ENCODE data around the gene LMNA. TPM values are rescaled to one million over a fixed set of nuclear protein-coding genes. Genes with fewer than 3 reads are reported as not detected.

The LMNA gene
- total and polyA plus RNA-seq, 2 of the 4 experiments (the other 2 are of a cell fraction): 563 to 755 TPM

- WGBS, 2 experiments (ENCODE audit: extremely low coverage in 2 of 2, insufficient read length in 1 of 2): no CpG with 5 or more reads among the region's 4 CpGs
- no peak overlapping the region for H2BK20ac ChIP-seq (ENCODE audit: low read depth, low read length)
- H4K20me1 ChIP-seq (ENCODE audit: insufficient read depth, low read length): peaks cover 45% of the 10 kb centered on the region
- peak overlapping the region; percentile 19 for H2AK9ac ChIP-seq (replicated peaks; ENCODE audit: low read depth, low read length, poor library complexity)
- no peak overlapping the region for H2AK5ac ChIP-seq (ENCODE audit: low read depth, low read length)
- H3K4ac ChIP-seq (ENCODE audit: low read depth, low read length): no peak overlapping the region
- no peak overlapping the region for H3K18ac ChIP-seq (ENCODE audit: low read depth, low read length)
- dilution Hi-C loops (cut with HindIII; ENCODE audit: low sequenced_read_pairs, unreplicated experiment) (no loop called here), intact Hi-C loops (cut with micrococcal nuclease) (no loop called here), in situ Hi-C loops (cut with MboI; ENCODE audit: low sequenced_read_pairs) (no loop called here)
- DNase-seq (no peak), ATAC-seq (ENCODE audit: low read depth) (no peak)
- H2BK15ac ChIP-seq (ENCODE audit: low read depth, low read length): no peak overlapping the region
- peaks cover 37% of the 10 kb centered on the region for H3K36me3 ChIP-seq (ENCODE audit: control insufficient read depth, insufficient read depth, low read length)
- peaks cover 26% of the 10 kb centered on the region for H3K4me1 ChIP-seq (ENCODE audit: control insufficient read depth, insufficient read depth, low read length)
- no peak overlapping the region for H3K4me2 ChIP-seq (ENCODE audit: low read depth, low read length)
- H3K56ac ChIP-seq (ENCODE audit: extremely low read depth, insufficient read depth, low read length): no peak overlapping the region
- no TSS peak for BruUV-seq (replicated peaks)
- CTCF ChIA-PET: interaction anchor here (1.6 kb wide), 1 partner anchor 9 kb away, joined by 5 read pairs; no protein-coding TSS in a partner anchor
- no peak overlapping the region for H4K5ac ChIP-seq (ENCODE audit: low read depth, low read length)
- H3K9me1 ChIP-seq (ENCODE audit: insufficient read depth, low read length): peaks cover 17% of the 10 kb centered on the region
- no peak overlapping the region for H3K4me3 ChIP-seq (ENCODE audit: insufficient read depth, low read depth, low read length)
- H2BK5ac ChIP-seq (ENCODE audit: low read depth, low read length, poor library complexity, severe bottlenecking): no peak overlapping the region
- no peak overlapping the region for H2BK120ac ChIP-seq (ENCODE audit: low read depth, low read length)
- H2AFZ ChIP-seq (replicated peaks; ENCODE audit: low read length, poor library complexity): no peak overlapping the region
- no peak overlapping the region for H3K27ac ChIP-seq (ENCODE audit: insufficient read depth, low read length)
- H3K79me1 ChIP-seq (ENCODE audit: low read depth in 1 of 2, low read length in 2 of 2): peaks cover 32 to 71% of the 10 kb centered on the region in 2 experiments
- H3K9ac ChIP-seq (ENCODE audit: low read depth, low read length): no peak overlapping the region; the same call in 1 of the 2 replicates
- H4K91ac ChIP-seq (ENCODE audit: insufficient read depth, low read depth, low read length): no peak overlapping the region
- peak overlapping the region in 1 of 2 experiments; percentile 29; a peak in 2 of 4 replicates for H4K8ac ChIP-seq (ENCODE audit: low read depth in 2 of 2, low read length in 2 of 2)
- no peaks in the 10 kb centered on the region for H3K9me3 ChIP-seq (ENCODE audit: control insufficient read depth, insufficient read depth, low read length)
- no peaks in the 10 kb centered on the region for H3K27me3 ChIP-seq (ENCODE audit: control insufficient read depth, insufficient read depth, low read length)
- TF ChIP-seq RFX5 (IDR thresholded peaks at IDR 0.05; ENCODE audit: low read depth, low read length) (no peak), RAD21 (IDR thresholded peaks at IDR 0.05; ENCODE audit: low read length) (no peak), FOS (IDR thresholded peaks at IDR 0.05; ENCODE audit: low read depth, low read length) (no peak), POLR2A (IDR thresholded peaks at IDR 0.05; ENCODE audit: low read depth, low read length) (no peak), CHD1 (IDR thresholded peaks at IDR 0.05; ENCODE audit: low read depth, low read length) (no peak)
- H3K14ac ChIP-seq (replicated peaks; ENCODE audit: low read depth, low read length): no peak overlapping the region
- POLR2A ChIA-PET (ENCODE audit: unreplicated experiment): no interaction called here
- peak overlapping the region; percentile 73; the same call in 1 of the 2 replicates for H3K23ac ChIP-seq (ENCODE audit: low read depth, low read length)
Measured at GRCh38 chr1:156075775-156076204, 38.7 kb upstream of the LMNA start.
